ENCODE data around the gene PTP4A1. TPM values are rescaled to one million over a fixed set of nuclear protein-coding genes. Genes with fewer than 3 reads are reported as not detected.

PTP4A1 gene
- total and polyA plus RNA-seq, 2 of the 13 experiments (the other 11 are each of a cell fraction or from before 2014, with no cell fraction given): 141 to 376 TPM

DNA sequence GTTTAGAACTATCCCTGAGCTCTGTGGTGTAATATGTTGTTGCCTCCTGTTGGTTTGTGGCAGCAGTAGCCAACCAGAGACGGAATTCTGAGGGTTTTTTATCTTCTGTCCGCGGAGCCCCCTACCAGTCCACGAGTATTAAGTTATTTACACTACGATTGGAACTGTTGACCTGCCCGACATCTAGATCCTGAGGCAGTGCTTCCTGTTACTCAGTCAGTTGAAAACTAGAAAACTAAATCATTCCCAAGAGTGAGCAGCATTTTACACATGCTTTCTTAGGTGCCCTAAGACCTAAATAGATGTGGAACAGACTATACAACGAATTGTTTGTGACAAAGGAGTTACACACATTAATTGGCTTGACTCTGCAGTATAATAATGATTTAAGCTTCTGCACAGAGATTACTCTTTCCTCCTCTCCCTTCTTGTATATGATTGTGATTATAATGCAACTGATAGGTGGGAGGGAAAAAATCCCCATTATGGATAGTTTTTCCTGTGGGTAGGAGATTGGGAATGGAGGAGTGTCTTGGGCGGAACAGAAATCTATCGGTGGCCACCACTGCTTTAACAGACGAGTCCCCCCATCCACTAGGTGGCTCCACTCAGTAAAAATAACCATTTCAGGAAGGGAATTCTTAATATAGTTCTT lies 1.7 kb downstream of the PTP4A1 start (continued):
- TF ChIP-seq, protein P1, sequence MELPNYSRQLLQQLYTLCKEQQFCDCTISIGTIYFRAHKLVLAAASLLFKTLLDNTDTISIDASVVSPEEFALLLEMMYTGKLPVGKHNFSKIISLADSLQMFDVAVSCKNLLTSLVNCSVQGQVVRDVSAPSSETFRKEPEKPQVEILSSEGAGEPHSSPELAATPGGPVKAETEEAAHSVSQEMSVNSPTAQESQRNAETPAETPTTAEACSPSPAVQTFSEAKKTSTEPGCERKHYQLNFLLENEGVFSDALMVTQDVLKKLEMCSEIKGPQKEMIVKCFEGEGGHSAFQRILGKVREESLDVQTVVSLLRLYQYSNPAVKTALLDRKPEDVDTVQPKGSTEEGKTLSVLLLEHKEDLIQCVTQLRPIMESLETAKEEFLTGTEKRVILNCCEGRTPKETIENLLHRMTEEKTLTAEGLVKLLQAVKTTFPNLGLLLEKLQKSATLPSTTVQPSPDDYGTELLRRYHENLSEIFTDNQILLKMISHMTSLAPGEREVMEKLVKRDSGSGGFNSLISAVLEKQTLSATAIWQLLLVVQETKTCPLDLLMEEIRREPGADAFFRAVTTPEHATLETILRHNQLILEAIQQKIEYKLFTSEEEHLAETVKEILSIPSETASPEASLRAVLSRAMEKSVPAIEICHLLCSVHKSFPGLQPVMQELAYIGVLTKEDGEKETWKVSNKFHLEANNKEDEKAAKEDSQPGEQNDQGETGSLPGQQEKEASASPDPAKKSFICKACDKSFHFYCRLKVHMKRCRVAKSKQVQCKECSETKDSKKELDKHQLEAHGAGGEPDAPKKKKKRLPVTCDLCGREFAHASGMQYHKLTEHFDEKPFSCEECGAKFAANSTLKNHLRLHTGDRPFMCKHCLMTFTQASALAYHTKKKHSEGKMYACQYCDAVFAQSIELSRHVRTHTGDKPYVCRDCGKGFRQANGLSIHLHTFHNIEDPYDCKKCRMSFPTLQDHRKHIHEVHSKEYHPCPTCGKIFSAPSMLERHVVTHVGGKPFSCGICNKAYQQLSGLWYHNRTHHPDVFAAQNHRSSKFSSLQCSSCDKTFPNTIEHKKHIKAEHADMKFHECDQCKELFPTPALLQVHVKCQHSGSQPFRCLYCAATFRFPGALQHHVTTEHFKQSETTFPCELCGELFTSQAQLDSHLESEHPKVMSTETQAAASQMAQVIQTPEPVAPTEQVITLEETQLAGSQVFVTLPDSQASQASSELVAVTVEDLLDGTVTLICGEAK (IDR thresholded peaks at IDR 0.05): no peak
- TF ChIP-seq, protein P1 (CRISPR knock-in tag; IDR thresholded peaks at IDR 0.05): no peak; the same call in 1 of the 2 replicates
- TF ChIP-seq, protein P2, sequence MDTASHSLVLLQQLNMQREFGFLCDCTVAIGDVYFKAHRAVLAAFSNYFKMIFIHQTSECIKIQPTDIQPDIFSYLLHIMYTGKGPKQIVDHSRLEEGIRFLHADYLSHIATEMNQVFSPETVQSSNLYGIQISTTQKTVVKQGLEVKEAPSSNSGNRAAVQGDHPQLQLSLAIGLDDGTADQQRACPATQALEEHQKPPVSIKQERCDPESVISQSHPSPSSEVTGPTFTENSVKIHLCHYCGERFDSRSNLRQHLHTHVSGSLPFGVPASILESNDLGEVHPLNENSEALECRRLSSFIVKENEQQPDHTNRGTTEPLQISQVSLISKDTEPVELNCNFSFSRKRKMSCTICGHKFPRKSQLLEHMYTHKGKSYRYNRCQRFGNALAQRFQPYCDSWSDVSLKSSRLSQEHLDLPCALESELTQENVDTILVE (CRISPR knock-in tag; IDR thresholded peaks at IDR 0.05): 0 out of 2 replicates have a peak, but pooled peaks have one; percentile 29
- TF ChIP-seq, protein P3, sequence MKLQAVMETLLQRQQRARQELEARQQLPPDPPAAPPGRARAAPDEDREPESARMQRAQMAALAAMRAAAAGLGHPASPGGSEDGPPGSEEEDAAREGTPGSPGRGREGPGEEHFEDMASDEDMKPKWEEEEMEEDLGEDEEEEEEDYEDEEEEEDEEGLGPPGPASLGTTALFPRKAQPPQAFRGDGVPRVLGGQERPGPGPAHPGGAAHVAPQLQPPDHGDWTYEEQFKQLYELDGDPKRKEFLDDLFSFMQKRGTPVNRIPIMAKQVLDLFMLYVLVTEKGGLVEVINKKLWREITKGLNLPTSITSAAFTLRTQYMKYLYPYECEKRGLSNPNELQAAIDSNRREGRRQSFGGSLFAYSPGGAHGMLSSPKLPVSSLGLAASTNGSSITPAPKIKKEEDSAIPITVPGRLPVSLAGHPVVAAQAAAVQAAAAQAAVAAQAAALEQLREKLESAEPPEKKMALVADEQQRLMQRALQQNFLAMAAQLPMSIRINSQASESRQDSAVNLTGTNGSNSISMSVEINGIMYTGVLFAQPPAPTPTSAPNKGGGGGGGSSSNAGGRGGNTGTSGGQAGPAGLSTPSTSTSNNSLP (IDR thresholded peaks at IDR 0.05; ENCODE audit: low read depth, low read length): peak; percentile 92
- no peak for TF ChIP-seq ZNF354B (CRISPR knock-in tag; IDR thresholded peaks at IDR 0.05)
- 0 out of 2 replicates have a peak, but pooled peaks have one; percentile 9 for TF ChIP-seq SMYD3 (CRISPR knock-in tag; IDR thresholded peaks at IDR 0.05)
- no peak for TF ChIP-seq CREB1 (IDR thresholded peaks at IDR 0.05)
- TF ChIP-seq CREB1 (CRISPR knock-in tag; IDR thresholded peaks at IDR 0.05): peak; percentile 59
- TF ChIP-seq EZH2 (conservative IDR thresholded peaks at IDR 0.05; ENCODE audit: low read depth, low read length): no peak
- no peak for TF ChIP-seq ZNF333 (CRISPR knock-in tag; IDR thresholded peaks at IDR 0.05; ENCODE audit: borderline replicate concordance)
- TF ChIP-seq RARA (CRISPR knock-in tag; IDR thresholded peaks at IDR 0.05): peak; percentile 33; the same call in 1 of the 2 replicates
- peak; percentile 65; the same call in 1 of the 2 replicates for TF ChIP-seq RXRB (CRISPR knock-in tag; IDR thresholded peaks at IDR 0.05; ENCODE audit: borderline replicate concordance)
- TF ChIP-seq, protein P4, sequence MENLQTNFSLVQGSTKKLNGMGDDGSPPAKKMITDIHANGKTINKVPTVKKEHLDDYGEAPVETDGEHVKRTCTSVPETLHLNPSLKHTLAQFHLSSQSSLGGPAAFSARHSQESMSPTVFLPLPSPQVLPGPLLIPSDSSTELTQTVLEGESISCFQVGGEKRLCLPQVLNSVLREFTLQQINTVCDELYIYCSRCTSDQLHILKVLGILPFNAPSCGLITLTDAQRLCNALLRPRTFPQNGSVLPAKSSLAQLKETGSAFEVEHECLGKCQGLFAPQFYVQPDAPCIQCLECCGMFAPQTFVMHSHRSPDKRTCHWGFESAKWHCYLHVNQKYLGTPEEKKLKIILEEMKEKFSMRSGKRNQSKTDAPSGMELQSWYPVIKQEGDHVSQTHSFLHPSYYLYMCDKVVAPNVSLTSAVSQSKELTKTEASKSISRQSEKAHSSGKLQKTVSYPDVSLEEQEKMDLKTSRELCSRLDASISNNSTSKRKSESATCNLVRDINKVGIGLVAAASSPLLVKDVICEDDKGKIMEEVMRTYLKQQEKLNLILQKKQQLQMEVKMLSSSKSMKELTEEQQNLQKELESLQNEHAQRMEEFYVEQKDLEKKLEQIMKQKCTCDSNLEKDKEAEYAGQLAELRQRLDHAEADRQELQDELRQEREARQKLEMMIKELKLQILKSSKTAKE (CRISPR knock-in tag; IDR thresholded peaks at IDR 0.05; ENCODE audit: borderline replicate concordance): no peak
- TF ChIP-seq, protein P5, sequence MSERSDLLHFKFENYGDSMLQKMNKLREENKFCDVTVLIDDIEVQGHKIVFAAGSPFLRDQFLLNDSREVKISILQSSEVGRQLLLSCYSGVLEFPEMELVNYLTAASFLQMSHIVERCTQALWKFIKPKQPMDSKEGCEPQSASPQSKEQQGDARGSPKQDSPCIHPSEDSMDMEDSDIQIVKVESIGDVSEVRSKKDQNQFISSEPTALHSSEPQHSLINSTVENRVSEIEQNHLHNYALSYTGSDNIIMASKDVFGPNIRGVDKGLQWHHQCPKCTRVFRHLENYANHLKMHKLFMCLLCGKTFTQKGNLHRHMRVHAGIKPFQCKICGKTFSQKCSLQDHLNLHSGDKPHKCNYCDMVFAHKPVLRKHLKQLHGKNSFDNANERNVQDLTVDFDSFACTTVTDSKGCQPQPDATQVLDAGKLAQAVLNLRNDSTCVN (CRISPR knock-in tag; IDR thresholded peaks at IDR 0.05; ENCODE audit: borderline replicate concordance): no peak
